BJ (cell line): ENCODE measurements around the gene SND1. TPM values are rescaled to one million over a fixed set of nuclear protein-coding genes. Genes with fewer than 3 reads are reported as not detected.
"Not testable (repeated sequence)": the region's sequence is repeated elsewhere in the genome, so short reads cannot be mapped to it uniquely, and the experiment has no call there.

Source experiments
- CTCF ChIA-PET: fragments of 350-600 bp; formaldehyde crosslinking; extraction: SDS; loops from one replicate; lab custom pipeline; 2021; ENCODE audit warnings: antibody characterized with exemption, inconsistent platforms; lab: Yijun Ruan, JAX
- POLR2A ChIA-PET: fragments of 300-600 bp; sonication (Branson Sonifier 250); formaldehyde crosslinking; extraction: SDS; loops from one replicate; lab custom pipeline; 2021; ENCODE audit warnings: antibody characterized with exemption; lab: Charles Lee
- DNase-seq: peaks from one replicate; pipeline ENCODE4 v3.0.0-alpha.2; 2011; ENCODE audit warnings: low read depth
- H3K27me3 ChIP-seq: 2 replicates; pipeline ENCODE4 v1.6.0; 2011; ENCODE audit warnings: low read length; ENCODE audit not compliant: control insufficient read depth, insufficient read depth
- H3K36me3 ChIP-seq: 2 replicates; pipeline ENCODE4 v1.5.1; 2011; ENCODE audit warnings: low read length; ENCODE audit not compliant: control insufficient read depth, insufficient read depth
- H3K4me3 ChIP-seq: 2 replicates; pipeline ENCODE4 v1.5.1; 2011; ENCODE audit warnings: low read depth, mild to moderate bottlenecking, control low read depth, low read length
- polyA plus RNA-seq: library from polyadenylated mRNA; depleted of rRNA; stranded (reverse); fragments of >200 nt; gene quantifications from 2 replicates; pipeline ENCODE4 v1.2.3, GENCODE V29; 2011
- TF ChIP-seq, protein P1 (sequence below): IDR thresholded peaks from 2 replicates; pipeline ENCODE4 v1.5.1; 2011; ENCODE audit warnings: low read depth, mild to moderate bottlenecking, control low read depth, inconsistent platforms, low read length, moderate library complexity; ENCODE audit not compliant: insufficient read depth

Gene SND1
- polyA plus RNA-seq, 1 experiment = 203 TPM

DNA sequence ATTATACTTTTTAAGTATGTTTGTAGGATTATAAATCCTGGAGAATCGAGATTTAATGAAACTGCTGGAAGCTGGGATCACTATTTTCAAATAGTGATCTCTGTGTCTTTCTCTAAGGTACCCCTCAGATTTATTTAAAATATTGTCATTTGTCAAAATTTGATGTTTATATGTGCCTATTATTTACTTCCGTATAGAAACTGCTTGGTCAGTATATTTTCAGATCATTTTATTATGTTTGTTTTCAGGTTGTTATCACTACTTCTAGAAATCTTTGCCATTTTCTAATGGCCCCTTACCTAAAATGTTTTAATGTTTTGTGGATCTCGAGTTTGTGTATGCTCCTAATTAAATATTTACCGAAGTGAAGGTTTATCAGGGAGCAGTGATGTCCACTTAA is 183.7 kb downstream of the SND1 start:
- ChIA-PET CTCF (interaction anchor here (0.9 kb wide), 1 partner anchor 18 kb away, joined by 3 read pairs; no protein-coding TSS in a partner anchor), POLR2A (no interaction called here)
- TF ChIP-seq, protein P1, sequence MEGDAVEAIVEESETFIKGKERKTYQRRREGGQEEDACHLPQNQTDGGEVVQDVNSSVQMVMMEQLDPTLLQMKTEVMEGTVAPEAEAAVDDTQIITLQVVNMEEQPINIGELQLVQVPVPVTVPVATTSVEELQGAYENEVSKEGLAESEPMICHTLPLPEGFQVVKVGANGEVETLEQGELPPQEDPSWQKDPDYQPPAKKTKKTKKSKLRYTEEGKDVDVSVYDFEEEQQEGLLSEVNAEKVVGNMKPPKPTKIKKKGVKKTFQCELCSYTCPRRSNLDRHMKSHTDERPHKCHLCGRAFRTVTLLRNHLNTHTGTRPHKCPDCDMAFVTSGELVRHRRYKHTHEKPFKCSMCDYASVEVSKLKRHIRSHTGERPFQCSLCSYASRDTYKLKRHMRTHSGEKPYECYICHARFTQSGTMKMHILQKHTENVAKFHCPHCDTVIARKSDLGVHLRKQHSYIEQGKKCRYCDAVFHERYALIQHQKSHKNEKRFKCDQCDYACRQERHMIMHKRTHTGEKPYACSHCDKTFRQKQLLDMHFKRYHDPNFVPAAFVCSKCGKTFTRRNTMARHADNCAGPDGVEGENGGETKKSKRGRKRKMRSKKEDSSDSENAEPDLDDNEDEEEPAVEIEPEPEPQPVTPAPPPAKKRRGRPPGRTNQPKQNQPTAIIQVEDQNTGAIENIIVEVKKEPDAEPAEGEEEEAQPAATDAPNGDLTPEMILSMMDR = no peak

DNA sequence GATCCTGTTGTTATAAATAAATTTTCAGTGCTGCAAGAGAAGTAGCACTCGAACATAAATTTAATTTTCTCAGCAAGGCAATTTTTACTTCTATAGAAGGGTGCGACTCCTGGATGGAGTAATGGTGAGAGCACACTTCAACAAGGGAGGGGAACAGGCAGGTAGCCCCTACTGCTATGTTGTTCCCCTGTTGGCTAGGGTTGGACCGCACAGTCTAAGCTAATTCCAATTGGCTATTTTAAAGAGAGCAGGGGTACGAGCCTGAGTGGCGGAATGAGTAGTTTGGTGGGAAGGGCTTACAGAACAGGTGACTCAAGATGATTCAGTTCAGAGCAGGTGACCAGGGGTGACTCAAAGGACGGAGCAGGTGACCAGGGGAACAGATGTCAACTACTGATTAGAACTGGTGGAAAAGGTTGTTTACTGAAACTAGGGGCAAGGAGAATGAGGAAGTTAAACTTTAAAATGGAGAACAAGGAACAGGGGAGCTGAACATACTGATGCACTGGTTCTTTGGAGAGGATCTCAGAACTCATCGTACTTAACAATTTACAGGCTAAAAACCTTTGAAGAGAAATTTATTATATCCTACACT is 185.9 kb downstream of the SND1 start:
- POLR2A ChIA-PET, H3K36me3 ChIP-seq, DNase-seq, H3K4me3 ChIP-seq, H3K27me3 ChIP-seq: not testable (repeated sequence)
- CTCF ChIA-PET = interaction anchor here (1.0 kb wide), 1 partner anchor 12 kb away, joined by 3 read pairs; no protein-coding TSS in a partner anchor

More for the DNA sequence above, 183.7 kb downstream of the SND1 start:
- DNase-seq = no peak
- no peak overlapping the region for H3K4me3 ChIP-seq
- no peaks in the 10 kb centered on the region for H3K36me3 ChIP-seq
- H3K27me3 ChIP-seq = no peaks in the 10 kb centered on the region

DNA sequence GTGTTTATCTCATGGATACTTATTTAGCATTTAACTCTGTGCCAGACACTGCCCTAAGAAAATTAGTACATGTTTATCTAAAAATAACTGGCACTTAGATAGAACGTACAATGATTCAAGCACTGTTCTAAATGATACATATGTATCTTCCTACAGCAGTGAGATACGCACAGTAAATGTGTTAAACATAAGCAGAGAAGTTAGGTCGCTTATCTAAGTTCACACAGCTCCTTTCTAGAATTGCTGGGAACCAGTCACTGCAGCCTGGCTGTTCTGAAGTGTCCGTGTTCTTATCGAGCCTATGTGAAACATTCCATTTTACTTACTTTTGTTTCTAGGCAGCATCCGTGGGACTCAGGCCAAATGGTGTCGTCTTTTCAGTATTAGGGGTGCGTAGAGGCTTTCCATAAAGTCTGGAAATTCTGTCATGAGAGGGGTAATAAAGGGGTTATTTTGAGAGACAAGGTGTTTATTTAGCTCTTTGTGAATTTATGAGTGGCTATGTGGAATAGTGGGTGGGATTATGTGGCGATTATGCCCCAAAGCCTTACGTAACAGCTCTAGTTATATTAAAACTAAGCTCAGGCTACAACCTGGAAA is 186.9 kb downstream of the SND1 start:
- POLR2A ChIA-PET = no interaction called here
- DNase-seq = no peak
- Histone ChIP-seq H3K27me3 (no peaks in the 10 kb centered on the region), H3K4me3 (no peak overlapping the region), H3K36me3 (no peaks in the 10 kb centered on the region)
- CTCF ChIA-PET = interaction anchor here (1.0 to 1.5 kb wide), 3 partner anchors 11 to 46 kb away, joined by 3 to 5 read pairs (median 3); no protein-coding TSS in a partner anchor
- TF ChIP-seq, protein P1 = no peak

DNA sequence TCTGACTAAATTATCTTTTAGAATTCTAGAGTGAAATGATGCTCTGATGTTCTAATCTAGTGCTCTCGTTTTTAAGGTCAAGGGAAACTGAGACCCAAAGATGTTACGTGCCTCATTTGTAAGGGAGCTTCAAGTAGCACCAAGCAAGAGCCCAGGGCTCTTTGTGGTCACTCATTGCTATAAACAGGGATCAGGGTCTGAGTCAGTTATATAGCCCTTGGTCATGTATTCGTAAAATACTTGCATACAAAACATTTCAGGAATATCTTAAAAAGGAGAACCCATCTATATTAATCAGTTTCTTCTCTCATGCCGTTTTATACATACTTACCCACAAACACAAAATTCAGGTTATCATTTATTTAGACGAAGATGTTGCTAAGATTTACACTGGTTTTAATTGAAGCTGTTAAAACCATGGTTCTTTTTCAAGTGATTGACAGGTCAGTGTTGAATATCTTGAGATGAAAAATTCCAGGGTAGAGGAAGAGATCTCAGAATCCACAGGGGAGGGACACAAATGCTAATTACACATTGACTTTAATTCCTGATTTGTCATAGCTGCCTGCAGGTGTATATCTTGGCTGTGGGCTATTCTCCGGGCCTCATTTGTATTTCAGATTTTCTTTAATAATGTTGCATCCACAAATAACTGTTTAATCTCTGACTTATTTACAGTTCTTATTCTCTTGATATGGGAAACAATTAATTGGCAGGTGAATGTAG is 188.4 kb downstream of the SND1 start:
- POLR2A ChIA-PET = no interaction called here
- H3K27me3 ChIP-seq = no peaks in the 10 kb centered on the region
- no peaks in the 10 kb centered on the region for H3K36me3 ChIP-seq
- no peak overlapping the region for H3K4me3 ChIP-seq
- no peak for DNase-seq
- CTCF ChIA-PET = interaction anchor here (0.7 to 1.2 kb wide), 2 partner anchors 25 to 58 kb away, joined by 3 read pairs; no protein-coding TSS in a partner anchor
- TF ChIP-seq, protein P1 = no peak

DNA sequence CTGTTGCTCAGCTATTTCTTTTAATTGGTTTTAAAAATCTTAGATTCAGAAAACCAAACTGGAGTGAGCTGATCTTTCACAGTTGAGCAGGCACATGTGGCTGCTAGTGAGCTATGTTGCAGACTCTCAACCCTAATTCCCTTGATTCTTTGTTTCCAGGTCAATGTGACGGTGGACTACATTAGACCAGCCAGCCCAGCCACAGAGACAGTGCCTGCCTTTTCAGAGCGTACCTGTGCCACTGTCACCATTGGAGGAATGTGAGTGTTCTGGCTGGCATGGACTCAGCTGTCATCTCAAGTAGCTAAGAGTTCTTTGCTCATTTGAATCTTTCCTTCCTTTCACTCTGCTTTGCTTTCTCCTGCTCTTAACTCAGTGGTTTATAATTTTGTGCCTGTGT is 192.2 kb downstream of the SND1 start:
- CTCF ChIA-PET = interaction anchor here (1.1 kb wide), 1 partner anchor 10 kb away, joined by 3 read pairs; no protein-coding TSS in a partner anchor

More for the DNA sequence above, 192.2 kb downstream of the SND1 start:
- POLR2A ChIA-PET = no interaction called here
- H3K36me3 ChIP-seq = peaks cover 1% of the 10 kb centered on the region
- no peak for DNase-seq
- TF ChIP-seq, protein P1 = no peak
- no peak overlapping the region for H3K4me3 ChIP-seq
- no peaks in the 10 kb centered on the region for H3K27me3 ChIP-seq
